HUES48 (cell line): Measurements from ENCODE around the gene PSD.

Experiments
- H3K27ac ChIP-seq: one replicate; pipeline ENCODE4 v1.7.0; 2013; ENCODE audit warnings: low read depth, low read length, inconsistent platforms
- H3K27me3 ChIP-seq: 2 replicates; pipeline ENCODE4 v1.6.1; 2013; ENCODE audit warnings: mild to moderate bottlenecking, low read length; ENCODE audit not compliant: control insufficient read depth, insufficient read depth
- H3K36me3 ChIP-seq: 2 replicates; pipeline ENCODE4 v1.6.1; 2013; ENCODE audit warnings: low read length; ENCODE audit not compliant: control insufficient read depth, insufficient read depth
- H3K4me1 ChIP-seq: 2 replicates; pipeline ENCODE4 v1.6.1; 2013; ENCODE audit warnings: mild to moderate bottlenecking, low read length; ENCODE audit not compliant: control insufficient read depth, insufficient read depth
- H3K4me3 ChIP-seq: 2 replicates; pipeline ENCODE4 v1.5.1; 2013; ENCODE audit warnings: mild to moderate bottlenecking, low read depth, low read length
- H3K9ac ChIP-seq: 2 replicates; pipeline ENCODE4 v1.6.1; 2013; ENCODE audit warnings: mild to moderate bottlenecking, low read depth, low read length, moderate library complexity
- H3K9me3 ChIP-seq: 2 replicates; pipeline ENCODE4 v1.6.1; 2013; ENCODE audit warnings: low read length; ENCODE audit not compliant: control insufficient read depth, insufficient read depth

Gene PSD

DNA sequence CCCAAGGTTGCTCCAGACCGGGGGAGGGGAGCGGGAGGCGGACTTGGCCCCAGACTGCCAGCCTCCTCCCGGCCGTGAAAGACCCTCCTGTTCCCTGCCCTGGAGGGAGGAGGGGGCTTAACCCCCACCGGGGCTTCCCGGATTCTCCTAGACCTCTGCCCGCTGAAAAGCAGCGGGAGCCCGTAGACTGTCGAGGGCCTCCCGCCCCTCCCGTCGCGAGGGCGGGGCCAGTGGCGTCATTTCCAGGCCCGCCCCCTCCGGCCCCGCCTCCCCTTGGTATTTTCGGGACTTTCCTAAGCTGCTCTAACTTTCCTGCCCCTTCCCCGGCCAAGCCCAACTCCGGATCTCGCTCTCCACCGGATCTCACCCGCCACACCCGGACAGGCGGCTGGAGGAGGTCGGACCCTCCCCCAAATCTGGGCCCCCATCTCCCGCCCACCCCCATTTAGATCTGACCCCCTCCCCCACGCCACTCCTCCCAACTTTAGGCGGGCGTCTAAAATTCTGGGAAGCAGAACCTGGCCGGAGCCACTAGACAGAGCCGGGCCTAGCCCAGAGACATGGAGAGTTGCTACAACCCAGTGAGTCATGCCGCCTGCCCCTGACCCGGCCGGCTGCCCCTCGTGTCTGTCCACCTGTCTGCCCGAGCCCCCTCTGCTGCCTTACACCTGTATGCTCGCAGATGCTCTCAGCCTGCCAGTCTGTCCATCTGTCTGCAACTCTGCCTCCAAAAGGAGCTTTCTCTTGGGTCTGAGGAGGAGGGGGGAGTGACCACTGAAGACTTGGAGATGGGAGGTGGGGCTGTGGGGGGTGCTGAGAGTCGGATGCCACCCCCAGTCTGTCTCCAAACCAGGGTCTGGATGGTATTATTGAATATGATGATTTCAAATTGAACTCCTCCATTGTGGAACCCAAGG lies 22.9 kb downstream of the PSD start, which contains the start of gene NFKB2:
Gene NFKB2 (plus strand): TSS at position 306 of the 917 bp plus-strand sequence. CDS start 255 bp downstream, at position 561.
- H3K27me3 ChIP-seq, result peaks cover 30% of the 10 kb centered on the region
- H3K4me1 ChIP-seq, result peaks cover 20% of the 10 kb centered on the region
- H3K9me3 ChIP-seq, result no peaks in the 10 kb centered on the region
- peak within 1 kb of the TSS; percentile 84 for H3K4me3 ChIP-seq
- H3K27ac ChIP-seq, result peak within 1 kb of the TSS; percentile 75
- H3K36me3 ChIP-seq, result peaks cover 21% of the 10 kb centered on the region
- H3K9ac ChIP-seq, result peak within 1 kb of the TSS; percentile 56

GRCh38 chr10:102394801-102395399 lies 23.7 kb downstream of the PSD start:
- Histone ChIP-seq H3K4me3 (peak overlapping the region; percentile 84), H3K27me3 (peaks cover 28% of the 10 kb centered on the region), H3K36me3 (peaks cover 17% of the 10 kb centered on the region), H3K9ac (peak overlapping the region; percentile 29; the same call in 1 of the 2 replicates), H3K9me3 (no peaks in the 10 kb centered on the region), H3K4me1 (peaks cover 20% of the 10 kb centered on the region), H3K27ac (peak overlapping the region; percentile 4)

- H3K4me3 ChIP-seq, result peak overlapping the region; percentile 84
- peak overlapping the region; percentile 86 for H3K27ac ChIP-seq
- peak overlapping the region; percentile 42 for H3K9ac ChIP-seq
- peaks cover 26% of the 10 kb centered on the region for H3K27me3 ChIP-seq
- H3K36me3 ChIP-seq, result peaks cover 17% of the 10 kb centered on the region
- peaks cover 16% of the 10 kb centered on the region for H3K4me1 ChIP-seq
- no peaks in the 10 kb centered on the region for H3K9me3 ChIP-seq
These were observed 24.3 kb downstream of the PSD start for GRCh38 chr10:102394079-102394800.

GRCh38 chr10:102393411-102394078 lies 25.0 kb downstream of the PSD start:
- H3K36me3 ChIP-seq, result peaks cover 16% of the 10 kb centered on the region

GRCh38 chr10:102392306-102392705 lies 26.3 kb downstream of the PSD start:
- Histone ChIP-seq H3K4me3 (no peak overlapping the region), H3K4me1 (peaks cover 16% of the 10 kb centered on the region), H3K9me3 (no peaks in the 10 kb centered on the region), H3K36me3 (peaks cover 4% of the 10 kb centered on the region; the same call in 1 of the 2 replicates), H3K9ac (no peak overlapping the region), H3K27ac (no peak overlapping the region), H3K27me3 (peaks cover 26% of the 10 kb centered on the region)

More at GRCh38 chr10:102393411-102394078, 25.0 kb downstream of the PSD start:
- Histone ChIP-seq H3K4me1 (peaks cover 16% of the 10 kb centered on the region), H3K9ac (no peak overlapping the region), H3K9me3 (no peaks in the 10 kb centered on the region), H3K27ac (peak overlapping the region; percentile 86), H3K27me3 (peaks cover 26% of the 10 kb centered on the region), H3K4me3 (peak overlapping the region; percentile 84)

DNA sequence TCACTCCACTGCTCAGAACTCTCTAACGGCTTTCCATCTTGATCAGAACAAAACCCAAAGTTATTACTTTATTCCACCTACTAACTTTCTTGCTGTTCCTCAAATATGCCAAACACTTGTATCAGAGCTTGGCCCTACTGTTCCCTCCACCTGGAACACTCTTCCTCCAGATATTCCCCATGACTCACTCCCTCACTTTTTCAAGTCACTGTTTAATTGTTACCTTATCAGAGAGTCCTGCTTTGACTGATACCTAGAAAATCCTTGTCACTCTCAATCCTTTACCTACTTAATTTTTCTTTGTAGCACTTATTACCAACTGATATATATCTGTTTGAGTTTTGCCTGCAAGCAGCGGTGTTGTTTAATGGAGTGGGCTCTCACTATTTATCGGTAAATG lies 28.7 kb downstream of the PSD start:
- no peak overlapping the region for H3K27ac ChIP-seq
- H3K9me3 ChIP-seq, result no peaks in the 10 kb centered on the region
- no peak overlapping the region for H3K4me3 ChIP-seq
- no peaks in the 10 kb centered on the region for H3K36me3 ChIP-seq
- no peak overlapping the region for H3K9ac ChIP-seq
- peaks cover 10% of the 10 kb centered on the region for H3K4me1 ChIP-seq
- H3K27me3 ChIP-seq, result peaks cover 22% of the 10 kb centered on the region

DNA sequence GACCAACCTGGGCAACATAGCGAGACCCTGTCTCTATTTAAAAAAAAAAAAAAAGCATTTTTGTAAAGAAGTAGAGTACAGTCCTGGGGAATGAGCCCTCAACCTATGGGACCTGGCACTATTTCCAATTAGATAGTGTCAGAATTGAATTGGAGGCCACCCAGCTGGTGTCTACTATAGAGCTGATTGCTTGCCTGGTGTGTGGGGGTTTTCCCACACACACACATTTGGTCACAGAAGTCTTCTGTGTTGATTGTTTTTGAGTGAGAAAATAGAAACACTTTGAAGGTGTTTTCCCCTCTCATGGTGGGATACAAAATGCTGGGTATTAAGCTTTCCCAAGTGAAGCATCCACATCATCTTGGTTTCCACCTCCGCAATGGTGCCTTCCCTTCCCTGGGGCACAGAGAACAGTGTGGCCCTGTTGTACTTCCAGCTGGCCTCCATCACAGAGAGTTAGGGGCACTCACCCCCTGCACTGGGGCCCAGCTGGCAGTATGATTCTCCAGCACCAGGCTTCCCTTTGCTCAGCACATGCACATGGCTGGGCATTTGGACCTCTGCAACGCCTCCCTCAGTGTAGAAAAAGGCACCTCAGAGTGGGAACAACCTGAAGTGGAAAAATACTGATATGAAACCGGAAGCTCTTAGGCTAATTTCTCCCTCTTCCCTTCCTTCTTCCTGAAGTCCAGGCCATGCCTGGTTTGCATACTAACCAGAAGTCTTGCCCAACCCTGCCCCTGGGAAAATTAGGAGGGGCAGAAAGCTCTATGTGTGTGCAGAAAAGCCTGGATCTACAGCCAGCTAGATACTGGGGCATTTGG lies 33.8 kb downstream of the PSD start:
- Histone ChIP-seq H3K27ac (no peak overlapping the region), H3K9ac (no peak overlapping the region), H3K27me3 (no peaks in the 10 kb centered on the region), H3K4me3 (no peak overlapping the region), H3K36me3 (peaks cover 19% of the 10 kb centered on the region), H3K4me1 (no peaks in the 10 kb centered on the region), H3K9me3 (no peaks in the 10 kb centered on the region)

- H3K27me3 ChIP-seq, result no peaks in the 10 kb centered on the region
- peaks cover 27% of the 10 kb centered on the region for H3K36me3 ChIP-seq
- no peaks in the 10 kb centered on the region for H3K9me3 ChIP-seq
- no peak overlapping the region for H3K4me3 ChIP-seq
- no peaks in the 10 kb centered on the region for H3K4me1 ChIP-seq
- no peak overlapping the region for H3K9ac ChIP-seq
- no peak overlapping the region for H3K27ac ChIP-seq
These were observed 34.5 kb downstream of the PSD start for GRCh38 chr10:102384053-102384452.

DNA sequence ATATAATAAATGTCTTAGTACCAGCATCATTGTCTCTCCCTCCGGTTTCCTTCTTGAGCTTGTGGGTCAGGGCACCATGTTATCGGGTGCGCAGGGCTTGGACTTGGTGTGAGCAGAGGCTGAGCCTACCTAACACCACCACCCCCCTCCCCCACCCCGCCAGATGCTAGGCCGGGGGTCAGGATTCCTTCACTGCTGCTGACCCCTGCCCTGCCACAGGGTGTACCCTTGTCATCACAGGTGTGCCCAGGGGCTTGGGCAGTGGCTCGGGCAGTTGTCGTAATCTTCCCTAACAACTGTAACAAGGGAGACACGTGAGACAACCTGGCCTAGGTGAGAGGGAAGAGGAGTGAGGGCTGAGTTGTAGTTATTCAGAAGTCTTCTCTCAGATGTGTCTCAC lies 35.7 kb downstream of the PSD start:
- Histone ChIP-seq H3K27me3 (no peaks in the 10 kb centered on the region), H3K9ac (no peak overlapping the region), H3K4me3 (no peak overlapping the region), H3K36me3 (peaks cover 30% of the 10 kb centered on the region), H3K9me3 (no peaks in the 10 kb centered on the region), H3K27ac (no peak overlapping the region), H3K4me1 (no peaks in the 10 kb centered on the region)

- Histone ChIP-seq H3K9me3 (no peaks in the 10 kb centered on the region), H3K4me3 (no peak overlapping the region), H3K4me1 (no peaks in the 10 kb centered on the region), H3K36me3 (peaks cover 32% of the 10 kb centered on the region), H3K27ac (no peak overlapping the region), H3K27me3 (no peaks in the 10 kb centered on the region), H3K9ac (no peak overlapping the region)
These were observed 36.6 kb downstream of the PSD start for GRCh38 chr10:102381983-102382382.
